GM10248 (cell line): ENCODE data around the gene GBP6.
"Not testable (repeated sequence)": the region's sequence is repeated elsewhere in the genome, so short reads cannot be mapped to it uniquely, and the experiment has no call there.

Experiments used
- CTCF ChIA-PET: fragments of 300-600 bp; sonication (Branson Sonifier 250); formaldehyde crosslinking; extraction: SDS; loops from one replicate; lab custom pipeline; 2021; ENCODE audit warnings: antibody characterized with exemption; lab: Yijun Ruan, JAX
- POLR2A ChIA-PET: fragments of 350-650 bp; sonication (Branson Sonifier 250); formaldehyde crosslinking; extraction: SDS; loops from one replicate; lab custom pipeline; 2020; ENCODE audit warnings: antibody characterized with exemption; lab: Yijun Ruan, JAX
- DNase-seq: peaks from one replicate; pipeline ENCODE4 v3.0.0; 2012; ENCODE audit errors: extremely low spot score
- TF ChIP-seq, protein P1 (sequence below): IDR thresholded peaks from 2 replicates; pipeline ENCODE4 v1.5.1; 2012; ENCODE audit warnings: mild to moderate bottlenecking, low read depth; ENCODE audit errors: extremely low read depth, missing control alignments, control extremely low read depth

GBP6 gene

GRCh38 chr1:89407360-89407759, 43.5 kb downstream of the GBP6 start:
- TF ChIP-seq, protein P1, sequence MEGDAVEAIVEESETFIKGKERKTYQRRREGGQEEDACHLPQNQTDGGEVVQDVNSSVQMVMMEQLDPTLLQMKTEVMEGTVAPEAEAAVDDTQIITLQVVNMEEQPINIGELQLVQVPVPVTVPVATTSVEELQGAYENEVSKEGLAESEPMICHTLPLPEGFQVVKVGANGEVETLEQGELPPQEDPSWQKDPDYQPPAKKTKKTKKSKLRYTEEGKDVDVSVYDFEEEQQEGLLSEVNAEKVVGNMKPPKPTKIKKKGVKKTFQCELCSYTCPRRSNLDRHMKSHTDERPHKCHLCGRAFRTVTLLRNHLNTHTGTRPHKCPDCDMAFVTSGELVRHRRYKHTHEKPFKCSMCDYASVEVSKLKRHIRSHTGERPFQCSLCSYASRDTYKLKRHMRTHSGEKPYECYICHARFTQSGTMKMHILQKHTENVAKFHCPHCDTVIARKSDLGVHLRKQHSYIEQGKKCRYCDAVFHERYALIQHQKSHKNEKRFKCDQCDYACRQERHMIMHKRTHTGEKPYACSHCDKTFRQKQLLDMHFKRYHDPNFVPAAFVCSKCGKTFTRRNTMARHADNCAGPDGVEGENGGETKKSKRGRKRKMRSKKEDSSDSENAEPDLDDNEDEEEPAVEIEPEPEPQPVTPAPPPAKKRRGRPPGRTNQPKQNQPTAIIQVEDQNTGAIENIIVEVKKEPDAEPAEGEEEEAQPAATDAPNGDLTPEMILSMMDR: no peak
- ChIA-PET POLR2A (no interaction called here), CTCF (interaction anchor here (1.3 to 1.8 kb wide), 2 partner anchors 46 to 408 kb away, joined by 3 to 5 read pairs; no protein-coding TSS in a partner anchor)
- DNase-seq: no peak

GRCh38 chr1:89407768-89408167, 43.9 kb downstream of the GBP6 start:
- DNase-seq, POLR2A ChIA-PET: not testable (repeated sequence)
- CTCF ChIA-PET: interaction anchor here (1.8 kb wide), 1 partner anchor 46 kb away, joined by 5 read pairs; no protein-coding TSS in a partner anchor

DNA sequence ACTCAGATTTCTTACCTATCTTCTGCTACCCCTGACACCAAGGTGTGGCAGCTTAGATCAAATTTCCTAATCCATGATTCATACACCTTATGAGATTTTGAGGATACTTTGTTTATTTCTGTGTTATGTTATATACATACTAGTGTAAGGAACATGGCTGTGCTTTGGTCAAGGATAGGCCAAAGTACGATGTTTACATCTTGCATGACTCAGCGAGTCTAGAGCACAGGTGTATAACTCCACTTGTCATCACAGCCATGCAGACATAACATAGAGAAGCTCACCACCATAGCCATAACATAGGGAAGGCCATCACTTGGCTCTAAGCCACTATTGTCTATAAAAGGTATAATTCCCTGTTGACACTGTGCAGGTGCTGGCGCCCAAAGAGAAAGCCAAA, 61.2 kb downstream of the GBP6 start:
- TF ChIP-seq, protein P1: no peak
- CTCF ChIA-PET: no interaction called here
- POLR2A ChIA-PET: no interaction called here
- DNase-seq: no peak

DNA sequence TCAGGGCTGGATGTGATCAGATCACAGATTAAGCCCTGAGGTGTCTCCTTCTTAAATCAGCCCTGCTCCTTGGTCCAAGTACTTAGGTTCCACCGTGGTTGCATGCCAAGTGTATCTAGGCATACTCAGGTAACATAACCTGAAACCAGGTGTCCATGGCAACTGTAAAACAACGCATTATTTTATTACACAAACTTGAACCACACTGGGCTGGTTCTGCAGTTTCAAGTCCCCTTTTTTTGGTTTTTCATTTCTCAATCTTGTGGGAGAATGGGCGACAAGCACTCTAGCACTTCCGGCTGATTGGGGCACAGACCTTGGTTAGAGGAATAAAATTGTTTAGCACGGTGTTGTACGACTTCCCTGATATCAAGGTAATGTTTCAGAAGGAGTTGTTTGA, 65.2 kb downstream of the GBP6 start:
- CTCF ChIA-PET: no interaction called here
- POLR2A ChIA-PET: no interaction called here
- DNase-seq: no peak
- TF ChIP-seq, protein P1: no peak

GRCh38 chr1:89429681-89430080, 65.8 kb downstream of the GBP6 start:
- POLR2A ChIA-PET: not testable (repeated sequence)

DNA sequence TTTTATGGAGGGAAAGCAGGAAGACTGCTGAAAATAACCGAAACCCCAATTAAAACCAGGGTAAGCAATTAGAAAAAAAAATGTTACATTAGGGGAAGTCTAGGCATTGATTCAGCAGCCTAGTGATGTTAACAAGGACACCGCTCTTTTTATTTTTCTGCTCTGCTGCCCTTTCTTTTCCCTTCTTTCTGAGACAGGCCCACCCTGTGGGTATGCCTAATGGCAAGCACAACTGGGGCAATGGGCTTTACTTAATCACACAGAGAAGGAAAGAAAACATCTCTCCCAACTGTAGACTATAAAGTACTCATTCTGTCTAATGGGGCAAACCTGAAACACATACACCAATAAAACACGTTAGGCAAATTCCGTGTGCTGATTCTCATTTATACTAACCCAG, 69.6 kb downstream of the GBP6 start:
- no peak for DNase-seq
- POLR2A ChIA-PET: no interaction called here
- CTCF ChIA-PET: no interaction called here
- TF ChIP-seq, protein P1: no peak

More at GRCh38 chr1:89429681-89430080, 65.8 kb downstream of the GBP6 start:
- CTCF ChIA-PET, DNase-seq: not testable (repeated sequence)

DNA sequence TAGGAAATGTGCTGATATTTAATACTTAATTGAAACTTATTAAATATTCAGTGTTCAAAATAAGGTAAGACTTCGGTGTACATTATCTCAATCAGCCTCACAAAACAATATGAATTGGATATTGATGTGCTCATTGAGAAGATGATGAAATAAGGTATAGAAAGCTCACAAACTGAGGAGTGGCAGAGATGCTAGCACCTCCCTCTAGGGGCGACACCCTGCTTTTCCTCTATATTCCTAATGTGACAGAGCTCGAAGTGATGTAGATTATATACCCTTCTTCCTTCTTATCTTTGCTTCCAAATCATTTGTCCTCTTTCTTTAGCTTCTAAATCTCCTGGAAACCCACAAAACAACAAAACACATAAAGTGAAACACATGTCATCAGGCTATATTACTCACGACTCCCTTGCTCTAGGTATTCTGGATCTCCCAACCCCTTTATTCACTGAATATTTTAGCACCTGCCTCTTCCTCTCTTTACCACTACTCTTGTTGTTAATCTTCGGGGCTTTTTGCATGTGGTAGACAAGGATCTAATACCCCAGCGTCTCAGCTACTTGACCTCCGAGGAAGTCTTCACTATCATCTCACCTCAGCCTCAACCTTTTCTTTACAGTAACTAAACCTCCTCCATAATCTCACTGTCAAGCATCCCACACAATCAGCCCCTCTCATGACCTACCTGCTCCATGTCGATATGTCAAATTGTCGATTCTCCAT, 70.4 kb downstream of the GBP6 start:
- POLR2A ChIA-PET, CTCF ChIA-PET, DNase-seq: not testable (repeated sequence)
